ENCODE measurements around the gene PRDM16. TPM values are rescaled to one million over a fixed set of nuclear protein-coding genes. Genes with fewer than 3 reads are reported as not detected.

Gene PRDM16
- total and polyA plus RNA-seq, 2 of the 13 experiments (the other 11 are each of a cell fraction or from before 2014, with no cell fraction given) = 0.15 to 0.81 TPM

- no peak for TF ChIP-seq MEIS1 (CRISPR knock-in tag; IDR thresholded peaks at IDR 0.05; ENCODE audit: borderline replicate concordance)
- TF ChIP-seq PAX8 (CRISPR knock-in tag; IDR thresholded peaks at IDR 0.05; ENCODE audit: borderline replicate concordance) = no peak
- TF ChIP-seq ZFX (CRISPR knock-in tag; IDR thresholded peaks at IDR 0.05; ENCODE audit: low read depth) = peak; percentile 69; the same call in 1 of the 2 replicates
- TF ChIP-seq ZFP1 (CRISPR knock-in tag; IDR thresholded peaks at IDR 0.05) = no peak
- no peak for TF ChIP-seq KLF6 (CRISPR knock-in tag; IDR thresholded peaks at IDR 0.05)
- TF ChIP-seq HDAC2 (CRISPR knock-in tag; IDR thresholded peaks at IDR 0.05) = 0 out of 2 replicates have a peak, but pooled peaks have one; percentile 26
- peak; percentile 96; the same call in 1 of the 2 replicates for TF ChIP-seq ZNF567 (CRISPR knock-in tag; IDR thresholded peaks at IDR 0.05; ENCODE audit: borderline replicate concordance)
- TF ChIP-seq ZNF674 (CRISPR knock-in tag; IDR thresholded peaks at IDR 0.05; ENCODE audit: low read depth) = no peak
- TF ChIP-seq KDM5A (IDR thresholded peaks at IDR 0.05; ENCODE audit: borderline replicate concordance, low read length) = no peak
- TF ChIP-seq ZNF572 (CRISPR knock-in tag; IDR thresholded peaks at IDR 0.05) = no peak
- TF ChIP-seq AHDC1 (CRISPR knock-in tag; IDR thresholded peaks at IDR 0.05; ENCODE audit: borderline replicate concordance) = no peak
- TF ChIP-seq BHLHE40 (IDR thresholded peaks at IDR 0.05; ENCODE audit: low read length) = no peak
- TF ChIP-seq MXI1 (IDR thresholded peaks at IDR 0.05; ENCODE audit: borderline replicate concordance, low read depth, low read length) = no peak
- TF ChIP-seq MED13 (CRISPR knock-in tag; IDR thresholded peaks at IDR 0.05) = no peak
- TF ChIP-seq, protein P1, sequence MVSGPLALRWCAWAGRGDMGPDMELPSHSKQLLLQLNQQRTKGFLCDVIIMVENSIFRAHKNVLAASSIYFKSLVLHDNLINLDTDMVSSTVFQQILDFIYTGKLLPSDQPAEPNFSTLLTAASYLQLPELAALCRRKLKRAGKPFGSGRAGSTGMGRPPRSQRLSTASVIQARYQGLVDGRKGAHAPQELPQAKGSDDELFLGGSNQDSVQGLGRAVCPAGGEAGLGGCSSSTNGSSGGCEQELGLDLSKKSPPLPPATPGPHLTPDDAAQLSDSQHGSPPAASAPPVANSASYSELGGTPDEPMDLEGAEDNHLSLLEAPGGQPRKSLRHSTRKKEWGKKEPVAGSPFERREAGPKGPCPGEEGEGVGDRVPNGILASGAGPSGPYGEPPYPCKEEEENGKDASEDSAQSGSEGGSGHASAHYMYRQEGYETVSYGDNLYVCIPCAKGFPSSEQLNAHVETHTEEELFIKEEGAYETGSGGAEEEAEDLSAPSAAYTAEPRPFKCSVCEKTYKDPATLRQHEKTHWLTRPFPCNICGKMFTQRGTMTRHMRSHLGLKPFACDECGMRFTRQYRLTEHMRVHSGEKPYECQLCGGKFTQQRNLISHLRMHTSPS (CRISPR knock-in tag; IDR thresholded peaks at IDR 0.05; ENCODE audit: low read depth) = no peak
- no peak for TF ChIP-seq CREB1 (IDR thresholded peaks at IDR 0.05)
- no peak for TF ChIP-seq CREB1 (CRISPR knock-in tag; IDR thresholded peaks at IDR 0.05)
Observed at GRCh38 chr1:3321559-3322449, 252.8 kb downstream of the PRDM16 start (continued).
